ENCODE measurements around the gene FDXR. TPM values are rescaled to one million over a fixed set of nuclear protein-coding genes. Genes with fewer than 3 reads are reported as not detected.
A peak's percentile ranks its signal among the peaks of the same experiment; 100 is the strongest.

The FDXR gene
- total and polyA plus RNA-seq, 9 of the 15 experiments (the other 6 are each of a cell fraction or from before 2014, with no cell fraction given) = 0.89 to 70.7 (median 30.9) TPM

GRCh38 chr17:74852237-74853047 is 20.4 kb downstream of the FDXR start (continued):
- TF ChIP-seq ZNF165 (CRISPR knock-in tag; IDR thresholded peaks at IDR 0.05; ENCODE audit: borderline replicate concordance) = no peak
- TF ChIP-seq, protein P1, sequence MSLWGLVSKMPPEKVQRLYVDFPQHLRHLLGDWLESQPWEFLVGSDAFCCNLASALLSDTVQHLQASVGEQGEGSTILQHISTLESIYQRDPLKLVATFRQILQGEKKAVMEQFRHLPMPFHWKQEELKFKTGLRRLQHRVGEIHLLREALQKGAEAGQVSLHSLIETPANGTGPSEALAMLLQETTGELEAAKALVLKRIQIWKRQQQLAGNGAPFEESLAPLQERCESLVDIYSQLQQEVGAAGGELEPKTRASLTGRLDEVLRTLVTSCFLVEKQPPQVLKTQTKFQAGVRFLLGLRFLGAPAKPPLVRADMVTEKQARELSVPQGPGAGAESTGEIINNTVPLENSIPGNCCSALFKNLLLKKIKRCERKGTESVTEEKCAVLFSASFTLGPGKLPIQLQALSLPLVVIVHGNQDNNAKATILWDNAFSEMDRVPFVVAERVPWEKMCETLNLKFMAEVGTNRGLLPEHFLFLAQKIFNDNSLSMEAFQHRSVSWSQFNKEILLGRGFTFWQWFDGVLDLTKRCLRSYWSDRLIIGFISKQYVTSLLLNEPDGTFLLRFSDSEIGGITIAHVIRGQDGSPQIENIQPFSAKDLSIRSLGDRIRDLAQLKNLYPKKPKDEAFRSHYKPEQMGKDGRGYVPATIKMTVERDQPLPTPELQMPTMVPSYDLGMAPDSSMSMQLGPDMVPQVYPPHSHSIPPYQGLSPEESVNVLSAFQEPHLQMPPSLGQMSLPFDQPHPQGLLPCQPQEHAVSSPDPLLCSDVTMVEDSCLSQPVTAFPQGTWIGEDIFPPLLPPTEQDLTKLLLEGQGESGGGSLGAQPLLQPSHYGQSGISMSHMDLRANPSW (CRISPR knock-in tag; IDR thresholded peaks at IDR 0.05) = no peak
- TF ChIP-seq, protein P2, sequence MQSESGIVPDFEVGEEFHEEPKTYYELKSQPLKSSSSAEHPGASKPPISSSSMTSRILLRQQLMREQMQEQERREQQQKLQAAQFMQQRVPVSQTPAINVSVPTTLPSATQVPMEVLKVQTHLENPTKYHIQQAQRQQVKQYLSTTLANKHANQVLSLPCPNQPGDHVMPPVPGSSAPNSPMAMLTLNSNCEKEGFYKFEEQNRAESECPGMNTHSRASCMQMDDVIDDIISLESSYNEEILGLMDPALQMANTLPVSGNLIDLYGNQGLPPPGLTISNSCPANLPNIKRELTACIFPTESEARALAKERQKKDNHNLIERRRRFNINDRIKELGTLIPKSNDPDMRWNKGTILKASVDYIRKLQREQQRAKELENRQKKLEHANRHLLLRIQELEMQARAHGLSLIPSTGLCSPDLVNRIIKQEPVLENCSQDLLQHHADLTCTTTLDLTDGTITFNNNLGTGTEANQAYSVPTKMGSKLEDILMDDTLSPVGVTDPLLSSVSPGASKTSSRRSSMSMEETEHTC (IDR thresholded peaks at IDR 0.05) = no peak
- no peak for TF ChIP-seq ZNF134 (CRISPR knock-in tag; conservative IDR thresholded peaks at IDR 0.05)
- no peak for TF ChIP-seq POLR2AphosphoS2 (IDR thresholded peaks at IDR 0.05; ENCODE audit: low read length)
- TF ChIP-seq, protein P3, sequence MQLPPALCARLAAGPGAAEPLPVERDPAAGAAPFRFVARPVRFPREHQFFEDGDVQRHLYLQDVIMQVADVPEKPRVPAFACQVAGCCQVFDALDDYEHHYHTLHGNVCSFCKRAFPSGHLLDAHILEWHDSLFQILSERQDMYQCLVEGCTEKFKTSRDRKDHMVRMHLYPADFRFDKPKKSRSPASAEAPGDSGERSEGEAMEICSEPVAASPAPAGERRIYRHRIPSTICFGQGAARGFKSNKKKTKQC (CRISPR knock-in tag; IDR thresholded peaks at IDR 0.05) = peak; percentile 75; the same call in 1 of the 2 replicates
- TF ChIP-seq, protein P4, sequence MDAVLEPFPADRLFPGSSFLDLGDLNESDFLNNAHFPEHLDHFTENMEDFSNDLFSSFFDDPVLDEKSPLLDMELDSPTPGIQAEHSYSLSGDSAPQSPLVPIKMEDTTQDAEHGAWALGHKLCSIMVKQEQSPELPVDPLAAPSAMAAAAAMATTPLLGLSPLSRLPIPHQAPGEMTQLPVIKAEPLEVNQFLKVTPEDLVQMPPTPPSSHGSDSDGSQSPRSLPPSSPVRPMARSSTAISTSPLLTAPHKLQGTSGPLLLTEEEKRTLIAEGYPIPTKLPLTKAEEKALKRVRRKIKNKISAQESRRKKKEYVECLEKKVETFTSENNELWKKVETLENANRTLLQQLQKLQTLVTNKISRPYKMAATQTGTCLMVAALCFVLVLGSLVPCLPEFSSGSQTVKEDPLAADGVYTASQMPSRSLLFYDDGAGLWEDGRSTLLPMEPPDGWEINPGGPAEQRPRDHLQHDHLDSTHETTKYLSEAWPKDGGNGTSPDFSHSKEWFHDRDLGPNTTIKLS (IDR thresholded peaks at IDR 0.05; ENCODE audit: borderline replicate concordance, low read depth) = peak; percentile 35; the same call in 1 of the 2 replicates
- TF ChIP-seq AFF4 (CRISPR knock-in tag; IDR thresholded peaks at IDR 0.05) = no peak
- no peak for TF ChIP-seq FOXK2 (conservative IDR thresholded peaks at IDR 0.05 in 1 of 2, IDR thresholded peaks at IDR 0.05 in 1 of 2; ENCODE audit: low read depth in 2 of 2)
- peak; percentile 30; the same call in 1 of the 2 replicates for TF ChIP-seq RBFOX2 (IDR thresholded peaks at IDR 0.05; ENCODE audit: low read depth, low read length)
- TF ChIP-seq BRCA1 (IDR thresholded peaks at IDR 0.05) = no peak
- no peak for TF ChIP-seq BRCA1 (CRISPR knock-in tag; IDR thresholded peaks at IDR 0.05)
